Stimulated activated CD8-positive, alpha-beta memory T cell treated with anti-CD3 and anti-CD28 coated beads, Interleukin-15, amount 100 ng/mL, for 24 hours (primary cell): ENCODE measurements around the gene TRPV2.
"Not testable (repeated sequence)": the region's sequence is repeated elsewhere in the genome, so short reads cannot be mapped to it uniquely, and the experiment has no call there.

Experiments used
- DNase-seq: peaks from one replicate; pipeline ENCODE4 v3.0.0-alpha.2; 2020; ENCODE audit warnings: low read depth

Gene TRPV2

GRCh38 chr17:16438173-16438556 lies 22.8 kb downstream of the TRPV2 start:
- no peak for DNase-seq

GRCh38 chr17:16438557-16439302 lies 23.4 kb downstream of the TRPV2 start:
- DNase-seq = peak; percentile 83

GRCh38 chr17:16439303-16439791 lies 24.0 kb downstream of the TRPV2 start:
- DNase-seq = no peak

DNA sequence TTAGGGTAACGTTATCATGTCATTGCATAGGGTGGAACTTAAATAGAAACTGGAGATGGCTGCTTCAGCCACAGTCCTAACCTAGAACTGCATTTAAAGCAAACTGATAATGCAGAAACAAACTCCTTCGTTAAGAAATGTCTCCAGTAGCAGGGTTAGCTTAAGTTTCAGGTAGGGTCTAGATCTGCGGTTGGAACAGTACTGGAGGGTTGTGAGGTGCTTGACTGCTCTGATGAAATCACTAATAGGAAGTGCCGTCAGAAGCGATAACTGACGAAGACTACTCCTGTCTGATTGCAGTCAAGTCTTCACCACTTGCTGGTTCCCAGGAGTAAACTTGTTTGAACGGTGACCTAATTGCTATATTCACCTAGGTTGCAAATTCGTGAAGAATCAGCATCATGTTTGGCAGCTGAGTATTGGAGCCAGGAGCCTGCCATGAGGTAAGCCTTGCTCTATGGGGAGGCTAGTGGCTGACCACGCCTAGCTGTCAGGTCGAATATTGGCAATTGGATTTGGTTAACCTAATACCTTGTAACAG lies 24.5 kb downstream of the TRPV2 start:
- no peak for DNase-seq

DNA sequence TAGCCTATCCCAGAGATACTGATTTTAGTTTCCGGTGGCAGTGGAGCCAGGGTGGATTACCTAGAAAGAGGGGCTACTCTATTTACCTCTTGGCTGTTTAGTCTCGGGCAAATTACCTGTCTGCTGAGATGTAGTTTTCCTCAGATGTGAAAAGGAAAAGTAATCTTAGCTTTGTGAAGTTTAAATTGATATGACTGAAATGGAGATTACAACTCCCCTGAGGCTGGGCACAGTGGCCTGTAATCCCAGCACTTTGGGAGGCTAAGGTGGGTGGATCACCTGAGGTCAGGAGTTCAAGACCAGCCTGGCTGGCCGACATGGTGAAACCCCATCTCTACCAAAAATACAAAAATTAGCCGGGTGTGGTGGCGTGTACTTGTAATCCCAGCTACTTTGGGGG lies 25.0 kb downstream of the TRPV2 start:
- DNase-seq = not testable (repeated sequence)

DNA sequence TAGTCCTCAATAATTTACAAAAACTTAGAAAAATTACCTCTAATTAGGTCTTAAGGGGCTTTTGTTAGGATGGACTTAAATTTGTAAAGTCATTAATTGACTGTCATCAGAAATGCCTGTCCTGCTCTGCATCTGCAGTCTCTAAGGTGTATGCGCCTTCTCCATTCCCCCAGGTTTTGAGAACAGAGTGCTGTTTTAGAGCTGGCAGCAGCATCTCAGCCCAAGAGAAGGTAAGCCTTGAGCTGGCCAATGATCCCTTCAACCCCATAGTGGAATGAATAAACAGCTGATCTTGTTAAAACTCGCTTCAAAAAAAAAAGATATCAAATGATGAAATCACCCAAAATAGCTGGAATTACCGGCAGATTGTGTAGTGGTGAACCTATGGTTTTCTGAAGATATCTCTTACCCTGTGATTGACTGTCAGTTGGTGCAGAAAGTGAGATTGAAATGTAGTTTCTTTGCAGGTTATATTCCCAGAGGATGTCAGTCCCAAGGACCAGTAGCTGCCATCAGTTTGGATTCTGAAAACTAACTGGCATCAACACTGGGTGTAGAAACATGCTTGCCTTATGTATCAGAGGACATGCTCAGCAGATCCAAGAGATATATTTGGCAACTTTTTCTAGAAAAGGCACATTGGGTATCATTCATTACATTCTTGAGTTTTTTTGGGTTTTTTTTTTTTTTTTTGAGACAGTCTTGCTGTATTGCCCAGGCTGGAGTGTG lies 25.7 kb downstream of the TRPV2 start:
- DNase-seq = no peak

GRCh38 chr17:16442141-16442540 lies 26.8 kb downstream of the TRPV2 start:
- DNase-seq = no peak

GRCh38 chr17:16442594-16443510 lies 27.5 kb downstream of the TRPV2 start:
- DNase-seq = no peak

GRCh38 chr17:16443511-16444257 lies 28.3 kb downstream of the TRPV2 start:
- DNase-seq = no peak

- DNase-seq = no peak
Observed at GRCh38 chr17:16444258-16444886, 29.0 kb downstream of the TRPV2 start.

DNA sequence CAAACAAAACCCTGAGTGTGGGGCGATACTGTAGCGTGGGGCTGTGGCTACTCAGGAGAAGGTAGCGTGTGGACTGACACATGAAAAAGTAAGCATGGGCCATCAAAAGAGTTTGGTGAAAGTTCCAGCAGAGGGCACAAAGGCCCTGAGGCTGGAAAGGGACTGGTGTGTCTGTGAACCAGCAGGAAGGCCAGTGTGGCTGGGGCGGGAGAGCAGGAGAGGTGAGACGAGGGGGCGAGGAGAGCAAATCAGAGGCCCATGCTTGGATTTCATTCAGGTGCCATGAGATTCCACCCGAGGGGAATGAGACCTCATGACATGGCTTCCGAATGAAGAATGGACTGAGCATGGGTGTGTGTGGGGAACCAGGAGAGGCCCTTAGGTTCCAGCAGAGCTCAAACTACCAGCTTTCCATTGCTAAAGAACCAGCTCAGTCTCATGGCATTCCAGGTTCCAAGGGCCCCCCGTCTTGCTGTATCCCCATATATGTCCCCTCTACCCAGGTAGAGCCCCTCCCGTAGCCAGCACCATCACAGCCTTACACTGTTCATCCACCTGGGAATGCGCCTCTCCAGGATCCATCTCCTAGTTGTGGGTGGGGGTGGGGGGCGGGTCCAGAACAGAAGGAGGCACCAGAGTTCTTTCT lies 31.1 kb downstream of the TRPV2 start:
- no peak for DNase-seq

- no peak for DNase-seq
Observed at GRCh38 chr17:16447676-16448075, 32.3 kb downstream of the TRPV2 start.

DNA sequence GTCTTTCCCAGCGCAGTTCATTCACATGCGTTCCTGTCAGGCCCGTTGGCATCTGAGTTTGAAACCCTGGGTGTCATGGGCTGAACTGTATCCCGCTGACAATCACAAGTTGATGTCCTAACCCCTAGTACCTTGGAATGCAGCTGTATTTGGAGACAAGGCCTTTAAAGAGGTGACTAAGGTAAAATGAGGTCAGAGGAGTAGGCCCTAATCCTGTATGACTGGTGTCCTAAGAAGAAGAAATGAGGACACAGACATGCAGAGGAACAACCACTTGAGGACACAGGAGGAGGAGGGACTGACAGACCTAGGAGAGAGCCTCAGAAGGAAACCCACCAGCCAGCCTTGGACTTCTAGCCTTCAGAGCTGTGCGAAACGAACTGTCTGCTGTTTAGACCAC lies 33.1 kb downstream of the TRPV2 start:
- DNase-seq = no peak

DNA sequence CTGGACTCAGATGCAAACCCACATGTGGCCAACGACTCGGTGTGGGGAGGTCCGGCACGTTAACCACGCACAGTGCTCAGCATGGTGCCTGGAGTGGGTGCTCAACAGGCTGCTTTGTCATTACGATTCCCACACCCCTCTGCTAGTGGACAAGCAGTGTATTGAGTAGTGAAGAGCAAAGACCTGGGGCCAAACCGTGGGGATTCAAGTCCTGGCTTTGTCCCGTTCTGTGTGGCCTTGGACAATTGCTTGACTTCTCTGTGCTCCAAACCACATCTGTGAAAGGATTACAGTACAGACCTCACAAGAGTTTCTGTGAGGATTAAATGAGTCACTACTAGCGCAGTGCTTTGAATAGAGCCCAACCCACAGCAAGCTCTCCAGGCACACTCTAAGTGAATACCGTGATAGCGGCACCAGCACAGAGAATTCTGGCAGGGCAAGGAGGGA lies 33.8 kb downstream of the TRPV2 start:
- DNase-seq = no peak

DNA sequence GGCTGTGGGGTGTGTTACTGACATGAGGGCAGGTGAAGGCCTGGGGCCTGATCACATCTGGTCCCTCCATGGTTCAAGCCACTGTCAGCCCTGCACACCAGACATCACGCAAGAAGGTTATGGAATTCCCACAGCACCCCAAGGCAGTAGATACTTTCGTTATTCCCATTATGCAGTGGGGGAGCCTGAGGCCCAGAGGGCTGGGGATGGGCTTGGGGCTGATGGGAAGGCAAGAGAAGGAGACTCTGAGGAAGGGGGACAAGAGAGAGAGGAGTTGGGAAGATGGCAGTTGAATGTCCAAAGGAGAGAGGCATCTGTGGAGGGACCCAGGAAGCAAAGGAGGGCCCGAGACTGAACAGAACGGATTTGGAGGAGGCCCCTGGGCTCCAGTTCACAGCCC lies 34.7 kb downstream of the TRPV2 start:
- no peak for DNase-seq

GRCh38 chr17:16452268-16452667 lies 36.9 kb downstream of the TRPV2 start:
- DNase-seq = not testable (repeated sequence)

- no peak for DNase-seq
Observed at GRCh38 chr17:16453493-16453851, 38.1 kb downstream of the TRPV2 start.

GRCh38 chr17:16455997-16456741 lies 40.8 kb downstream of the TRPV2 start:
- DNase-seq = no peak

GRCh38 chr17:16456742-16457316 lies 41.5 kb downstream of the TRPV2 start:
- no peak for DNase-seq
